HG03097 (cell line): ENCODE data around the gene TAF6.

ENCODE experiments used
- ATAC-seq: cut with Tn5 transposase; IDR thresholded peaks from one replicate; pipeline ENCODE4 v1.9.1; 2021; ENCODE audit not compliant: unreplicated experiment, low FRiP score

TAF6 gene

DNA sequence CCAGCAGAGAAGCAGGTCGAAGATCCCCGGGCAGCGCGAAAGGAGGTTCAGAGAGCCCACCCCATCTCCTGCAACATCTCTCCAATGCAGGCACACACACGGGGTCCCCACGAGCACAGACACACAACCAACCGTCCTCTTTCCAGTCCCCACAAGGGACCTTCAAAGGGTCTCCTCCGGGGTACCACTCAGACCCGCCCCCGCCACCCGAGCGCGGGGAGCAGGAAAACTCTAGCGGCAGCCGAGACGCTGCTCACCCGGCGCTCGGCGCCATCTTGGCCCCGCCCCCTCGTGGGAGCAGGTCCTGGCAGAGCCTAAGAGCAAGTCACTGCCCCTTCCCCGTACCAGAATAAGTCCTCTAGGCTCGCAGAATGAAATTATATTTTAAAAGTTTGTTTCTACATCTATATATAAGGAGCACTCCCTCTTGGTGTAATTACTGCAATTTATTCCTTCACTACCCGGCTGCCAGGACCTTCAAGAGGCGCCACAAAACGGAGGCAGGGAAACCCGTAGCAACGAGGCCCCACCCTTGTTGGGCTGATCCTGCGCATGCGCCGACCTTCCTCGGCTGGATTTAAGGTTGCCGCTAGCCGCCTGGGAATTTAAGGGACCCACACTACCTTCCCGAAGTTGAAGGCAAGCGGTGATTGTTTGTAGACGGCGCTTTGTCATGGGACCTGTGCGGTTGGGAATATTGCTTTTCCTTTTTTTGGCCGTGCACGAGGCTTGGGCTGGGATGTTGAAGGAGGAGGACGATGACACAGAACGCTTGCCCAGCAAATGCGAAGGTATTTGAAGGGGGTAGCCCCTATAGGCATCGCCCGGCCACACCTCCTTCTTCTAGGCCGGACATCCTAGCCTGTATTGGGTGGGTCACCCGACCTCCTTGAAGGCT, at the start of gene TAF6, which contains the start of gene CNPY4:
Gene TAF6 (minus strand): TSS at position 287 of the 898 bp plus-strand sequence. CDS start 5,149 bp downstream, outside the sequence.
Gene CNPY4 (plus strand): TSS at position 563 of the 898 bp plus-strand sequence. CDS start 111 bp downstream, at position 674.
- peak; percentile 63 for ATAC-seq

GRCh38 chr7:100167912-100168323, 48.8 kb upstream of the TAF6 start:
- ATAC-seq: no peak

- ATAC-seq: no peak
Measured at GRCh38 chr7:100166970-100167911, 48.1 kb upstream of the TAF6 start.

- ATAC-seq: no peak
Measured at GRCh38 chr7:100166317-100166940, 47.3 kb upstream of the TAF6 start.

DNA sequence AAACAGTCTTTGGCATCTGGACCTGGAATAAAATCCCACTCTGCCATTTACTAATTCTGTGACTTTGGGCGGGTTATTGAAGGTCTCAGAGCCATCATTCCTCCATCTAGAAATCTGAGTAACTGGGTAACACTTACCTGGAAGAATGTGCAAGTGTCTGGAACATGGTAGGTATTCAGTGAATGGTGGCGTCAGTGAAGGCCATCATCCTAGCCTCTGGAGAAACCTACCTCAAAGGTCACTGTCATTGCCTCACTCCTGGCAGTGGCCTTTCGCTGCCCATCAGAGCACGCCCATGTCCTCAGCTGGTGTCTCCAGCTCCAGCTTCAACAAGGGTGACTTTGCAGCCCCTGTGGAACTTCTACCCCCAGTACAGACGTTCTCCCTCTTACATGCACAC, 44.7 kb upstream of the TAF6 start:
- ATAC-seq: no peak

DNA sequence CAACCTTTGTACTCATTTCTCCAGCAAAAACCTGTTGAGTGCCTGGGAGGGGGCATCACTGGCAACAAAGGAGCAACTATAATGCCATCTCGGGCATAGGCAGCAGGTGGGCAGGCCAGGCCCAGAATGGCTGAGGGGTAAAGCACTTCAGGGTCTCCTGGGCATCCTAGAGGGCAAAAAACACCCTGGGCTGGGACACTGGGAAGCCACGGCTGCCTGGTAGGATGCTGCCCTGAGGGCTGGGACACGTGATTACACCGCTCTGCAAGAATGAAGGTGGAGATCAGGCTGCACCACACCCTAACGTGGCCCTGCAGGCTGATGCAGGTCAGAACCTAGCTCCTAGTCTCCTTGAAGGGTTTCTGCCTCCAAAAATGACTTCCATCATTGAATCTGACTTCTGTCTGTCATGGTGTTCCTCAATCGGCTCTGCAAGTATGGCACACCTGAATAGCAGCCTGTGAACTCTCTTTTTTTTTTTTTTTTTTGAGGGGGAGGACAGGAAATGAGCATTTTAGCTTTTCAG, 43.9 kb upstream of the TAF6 start:
- ATAC-seq: no peak

- no peak for ATAC-seq
Measured at GRCh38 chr7:100160067-100160466, 40.9 kb upstream of the TAF6 start.

- ATAC-seq: no peak
Measured at GRCh38 chr7:100159099-100159623, 40.0 kb upstream of the TAF6 start.

DNA sequence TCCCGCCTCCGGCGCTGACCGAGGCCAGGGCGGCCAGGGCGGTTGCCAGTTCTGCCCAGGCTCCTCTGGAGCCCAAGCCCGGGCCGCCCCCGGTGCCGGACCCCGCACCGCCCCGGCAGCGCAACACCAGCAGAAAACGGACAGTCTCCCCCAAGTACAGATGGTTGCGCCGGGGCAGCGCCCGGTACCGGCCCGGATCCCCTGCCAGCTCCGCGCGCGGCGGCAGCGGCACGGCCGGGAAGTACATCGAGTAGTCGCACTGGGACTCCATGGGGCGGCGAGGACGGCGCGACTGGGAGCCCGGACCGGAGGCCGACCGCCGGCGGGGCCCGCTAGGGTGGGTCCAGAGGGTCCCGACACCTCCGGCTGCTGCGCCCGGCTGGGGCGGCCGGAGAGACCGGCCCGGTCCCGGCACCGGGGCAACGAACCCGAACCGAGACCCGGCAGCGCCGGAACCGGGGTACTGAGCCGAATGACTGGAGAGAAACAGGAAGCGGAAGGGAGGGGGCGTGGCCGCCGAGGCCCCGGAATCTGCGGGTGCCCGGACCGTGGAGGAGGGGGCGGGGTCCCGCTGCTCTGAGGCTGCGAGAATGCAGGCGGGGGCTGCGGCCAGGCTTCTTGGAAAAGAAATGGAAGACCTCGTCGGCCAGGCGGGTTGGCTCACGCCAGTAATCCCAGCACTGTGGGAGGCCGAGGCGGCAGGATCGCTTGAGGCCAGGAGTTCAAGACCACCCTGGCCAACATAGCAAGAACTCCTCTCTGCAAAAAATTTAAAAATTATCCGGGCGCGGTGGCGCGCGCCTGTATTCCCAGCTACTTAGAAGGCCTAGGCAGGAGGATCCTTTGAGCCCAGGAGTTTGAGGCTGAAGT, 39.3 kb upstream of the TAF6 start, which contains the start of gene TRAPPC14:
Gene TRAPPC14 (minus strand): TSS at position 495 of the 870 bp plus-strand sequence. CDS start 224 bp downstream, at position 271.
- ATAC-seq: peak; percentile 59

DNA sequence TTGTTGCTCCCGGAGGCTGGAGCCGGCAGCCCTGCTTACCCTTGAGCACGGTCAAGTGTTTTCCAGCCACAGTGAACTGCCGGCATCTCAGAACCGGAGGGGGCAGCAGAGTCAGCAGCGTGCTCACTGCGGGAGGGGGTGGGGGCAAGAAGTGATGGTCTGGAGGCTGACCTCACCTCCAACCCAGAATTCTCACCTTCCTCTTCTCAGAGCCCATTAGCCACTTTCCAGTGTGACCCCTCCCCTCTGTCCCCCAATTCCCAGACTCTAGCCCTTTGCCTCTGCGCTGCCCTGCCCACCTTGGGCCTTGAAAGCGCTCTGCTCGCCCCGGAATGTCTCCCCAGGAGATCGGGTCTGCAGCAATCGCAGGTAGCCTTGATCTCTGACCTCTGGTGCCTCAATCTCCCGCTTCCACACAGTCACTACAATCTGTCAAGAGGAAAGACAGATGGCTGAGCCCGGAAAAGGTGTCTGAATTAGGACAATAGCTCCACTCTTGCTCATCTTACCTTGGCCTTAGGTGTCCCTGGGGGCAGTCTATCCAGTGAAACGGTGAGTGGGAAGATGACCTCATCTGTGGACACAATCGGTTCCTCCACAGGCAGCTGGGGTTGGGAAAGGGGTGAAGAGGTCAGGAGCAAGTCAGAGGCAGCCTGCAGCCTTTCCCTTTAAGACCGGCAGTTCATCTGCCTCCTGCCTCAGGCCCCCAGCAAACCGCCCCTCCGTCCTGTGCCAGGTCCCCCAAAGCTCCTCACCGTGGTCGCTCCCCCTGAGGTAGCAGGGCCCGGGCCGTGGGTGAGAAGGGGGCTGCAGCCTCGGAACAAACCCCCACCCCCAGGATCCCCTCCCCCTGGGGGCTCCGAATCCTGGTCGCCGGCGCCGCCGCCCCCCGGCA, 38.4 kb upstream of the TAF6 start:
- ATAC-seq: no peak

DNA sequence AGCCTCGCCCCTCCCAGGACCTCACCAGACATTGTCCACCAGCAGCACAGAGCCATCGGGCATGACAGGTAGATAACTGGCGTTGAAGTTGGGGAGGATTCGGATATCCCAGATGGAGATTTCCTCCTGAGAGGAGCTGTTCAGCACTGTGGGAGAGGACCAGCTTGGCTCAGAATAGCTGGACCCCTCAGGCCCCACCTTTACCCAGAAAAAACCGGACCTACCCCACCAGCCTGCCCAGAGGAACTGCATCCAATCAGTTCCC, 37.8 kb upstream of the TAF6 start:
- no peak for ATAC-seq

- no peak for ATAC-seq
Measured at GRCh38 chr7:100156331-100157068, 37.3 kb upstream of the TAF6 start.

DNA sequence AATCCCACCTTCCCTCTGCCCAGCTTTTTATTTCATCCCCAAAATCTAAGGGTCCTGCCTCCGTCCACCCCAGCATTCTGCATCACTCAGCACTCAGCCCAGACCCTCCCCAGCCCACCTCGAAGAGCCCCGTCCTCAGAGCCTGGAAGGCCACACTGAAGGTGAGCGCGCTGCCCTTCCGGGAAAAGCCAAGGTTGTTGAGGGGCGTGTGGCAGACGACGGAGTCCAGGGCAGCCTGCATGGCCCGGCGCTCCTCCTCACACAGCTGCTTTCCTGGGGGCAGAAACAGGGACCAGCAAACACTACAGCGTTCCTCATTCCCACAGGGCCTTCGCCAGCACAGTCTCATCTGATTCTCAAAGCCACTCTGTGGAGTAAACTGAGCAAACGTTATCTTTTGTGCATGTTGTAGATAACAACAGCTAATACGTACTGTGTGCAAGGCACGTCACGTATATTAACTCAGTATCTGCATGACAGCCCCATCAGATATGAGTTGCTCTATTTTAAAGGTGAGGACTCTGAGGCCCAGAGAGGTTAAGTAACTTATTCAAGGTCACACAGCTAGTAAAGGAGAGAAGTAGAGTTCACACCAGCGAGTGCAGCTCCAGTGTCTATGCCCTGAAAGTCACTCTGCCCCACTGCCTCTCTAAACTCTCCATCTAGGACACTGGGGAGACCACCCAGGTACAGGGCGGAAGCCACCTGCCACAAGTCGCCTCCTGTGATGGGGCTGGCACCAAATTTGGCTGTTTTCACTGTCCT, 36.6 kb upstream of the TAF6 start:
- ATAC-seq: no peak

GRCh38 chr7:100154651-100155491, 35.7 kb upstream of the TAF6 start:
- no peak for ATAC-seq

GRCh38 chr7:100153708-100154535, 34.8 kb upstream of the TAF6 start:
- ATAC-seq: no peak
